Spleen (tissue), 7 donors: ENCODE measurements around the gene USP49.

ENCODE experiments used
- CTCF ChIP-seq, 11 experiments: fragments of 200-600 bp in 7 of 11; fragments of 450-650 bp in 4 of 11; sonication (generic) in 4 of 11; IDR thresholded peaks in 8 of 11; conservative IDR thresholded peaks in 3 of 11; 1 replicate in 7 of 11; 2 replicates in 4 of 11; pipeline versions ENCODE4 v1.4.0 to v1.8.0; 2016 to 2021; ENCODE audit warnings: antibody characterized with exemption in 11 of 11, inconsistent platforms in 4 of 11, mild to moderate bottlenecking in 1 of 11
- POLR2A ChIP-seq, 3 donors: fragments of 450-650 bp; IDR thresholded peaks; one replicate each; pipeline ENCODE4 v1.5.1; 2017; ENCODE audit warnings: antibody characterized with exemption in 3 of 3, mild to moderate bottlenecking in 1 of 3
- donor health status: DM: no; HTN: no; CAD: no; lungs with moderate emphysema.
- donor health status: DM: no; HTN: no; CAD: no.
- donor health status: DM: no; HTN: no; CAD: no.

- TF ChIP-seq CTCF (IDR thresholded peaks at IDR 0.05 in 8 of 11, conservative IDR thresholded peaks at IDR 0.05 in 3 of 11) (no peak), POLR2A (IDR thresholded peaks at IDR 0.05) (no peak)
Measured at GRCh38 chr6:41750374-41750773, 144.8 kb downstream of the USP49 start.
